Measurements from ENCODE around the gene TMEM45A. TPM values are rescaled to one million over a fixed set of nuclear protein-coding genes. Genes with fewer than 3 reads are reported as not detected.

Gene TMEM45A
- total and polyA plus RNA-seq, 8 donors = 23.5 to 53.8 (median 43.1) TPM

GRCh38 chr3:100563652-100564211 is 71.3 kb downstream of the TMEM45A start:
- intact Hi-C loops (cut with DNase I) = no loop called here
- ATAC-seq = no peak
- no peak for TF ChIP-seq CTCF (IDR thresholded peaks at IDR 0.05)

GRCh38 chr3:100570811-100571210 is 78.4 kb downstream of the TMEM45A start:
- Histone ChIP-seq H3K4me1 (no peaks in the 10 kb centered on the region), H3K36me3 (no peaks in the 10 kb centered on the region), H3K27ac (no peak overlapping the region), H3K27me3 (no peaks in the 10 kb centered on the region), H3K4me3 (no peak overlapping the region), H3K9me3 (no peaks in the 10 kb centered on the region)
- no peak for ATAC-seq
- TF ChIP-seq CTCF (IDR thresholded peaks at IDR 0.05) = no peak
- intact Hi-C loops (cut with DNase I) = no loop called here
- DNase-seq = no peak

More at GRCh38 chr3:100563652-100564211, 71.3 kb downstream of the TMEM45A start:
- Histone ChIP-seq H3K27ac (no peak overlapping the region), H3K4me3 (no peak overlapping the region), H3K4me1 (peaks cover 0 to 10% of the 10 kb centered on the region in 2 donors), H3K27me3 (no peaks in the 10 kb centered on the region), H3K36me3 (no peaks in the 10 kb centered on the region), H3K9me3 (no peaks in the 10 kb centered on the region)
- DNase-seq = no peak

- DNase-seq = no peak
- no peak overlapping the region for H3K4me3 ChIP-seq
- H3K4me1 ChIP-seq = no peaks in the 10 kb centered on the region
- TF ChIP-seq CTCF (IDR thresholded peaks at IDR 0.05) = no peak
- H3K36me3 ChIP-seq = no peaks in the 10 kb centered on the region
- H3K27me3 ChIP-seq = no peaks in the 10 kb centered on the region
- ATAC-seq = no peak
- H3K27ac ChIP-seq = no peak overlapping the region
- H3K9me3 ChIP-seq = no peaks in the 10 kb centered on the region
- intact Hi-C loops (cut with DNase I) = no loop called here
Observed at GRCh38 chr3:100574536-100574935, 82.1 kb downstream of the TMEM45A start.

GRCh38 chr3:100575704-100576103 is 83.3 kb downstream of the TMEM45A start:
- H3K27ac ChIP-seq = no peak overlapping the region
- H3K9me3 ChIP-seq = no peaks in the 10 kb centered on the region
- H3K4me3 ChIP-seq = no peak overlapping the region
- DNase-seq (no peak), ATAC-seq (no peak)
- no peak for TF ChIP-seq CTCF (IDR thresholded peaks at IDR 0.05)
- H3K4me1 ChIP-seq = no peaks in the 10 kb centered on the region
- intact Hi-C loops (cut with DNase I) = no loop called here
- no peaks in the 10 kb centered on the region for H3K36me3 ChIP-seq
- H3K27me3 ChIP-seq = no peaks in the 10 kb centered on the region

- H3K27ac ChIP-seq = no peak overlapping the region
- no peak for DNase-seq
Observed at GRCh38 chr3:100577382-100578008, 85.1 kb downstream of the TMEM45A start.

More at GRCh38 chr3:100577382-100578008, 85.1 kb downstream of the TMEM45A start:
- H3K36me3 ChIP-seq = no peaks in the 10 kb centered on the region
- H3K4me1 ChIP-seq = no peaks in the 10 kb centered on the region
- TF ChIP-seq CTCF (IDR thresholded peaks at IDR 0.05) = no peak
- H3K4me3 ChIP-seq = no peak overlapping the region
- no peaks in the 10 kb centered on the region for H3K27me3 ChIP-seq
- intact Hi-C loops (cut with DNase I) = no loop called here
- H3K9me3 ChIP-seq = no peaks in the 10 kb centered on the region
- ATAC-seq = no peak

Measured in left lung (tissue), 10 donors.